MM.1S (cell line): Measurements from ENCODE around the gene KCNT1.

ENCODE experiments used
- DNase-seq: peaks from one replicate; pipeline ENCODE4 v3.0.0-alpha.2; 2015
- H2AFZ ChIP-seq: fragments of 300-600 bp; sonication (generic); 2 replicates; pipeline ENCODE4 v1.6.0; 2016; ENCODE audit warnings: antibody characterized with exemption, low read length
- H3F3A ChIP-seq: fragments of 300-600 bp; sonication (generic); 2 replicates; pipeline ENCODE4 v1.6.1; 2016; ENCODE audit warnings: mild to moderate bottlenecking, antibody characterized with exemption, low read length, moderate library complexity, mixed read lengths; ENCODE audit not compliant: insufficient read depth
- H3K27ac ChIP-seq: fragments of 300-600 bp; sonication (generic); 2 replicates; pipeline ENCODE4 v1.5.1; 2016; ENCODE audit warnings: mild to moderate bottlenecking, low read length
- H3K27me3 ChIP-seq: fragments of 300-600 bp; sonication (generic); replicated peaks from 2 replicates; pipeline ENCODE4 v1.6.0; 2016; ENCODE audit warnings: low read length; ENCODE audit not compliant: insufficient read depth
- H3K36me3 ChIP-seq: fragments of 300-600 bp; sonication (generic); replicated peaks from 2 replicates; pipeline ENCODE4 v1.6.1; 2016; ENCODE audit warnings: mild to moderate bottlenecking, low read length, mixed read lengths; ENCODE audit not compliant: insufficient read depth
- H3K4me1 ChIP-seq: fragments of 300-600 bp; sonication (generic); 2 replicates; pipeline ENCODE4 v1.6.1; 2016; ENCODE audit warnings: low read length, mixed read lengths
- H3K4me2 ChIP-seq: fragments of 300-600 bp; sonication (generic); 2 replicates; pipeline ENCODE4 v1.6.0; 2016; ENCODE audit warnings: low read depth, low read length
- H3K4me3 ChIP-seq: fragments of 300-600 bp; sonication (generic); 2 replicates; pipeline ENCODE4 v1.5.1; 2016; ENCODE audit warnings: low read length, mixed read lengths
- H3K79me2 ChIP-seq: fragments of 300-600 bp; sonication (generic); 2 replicates; pipeline ENCODE4 v1.6.1; 2016; ENCODE audit warnings: mixed run types, low read length, mixed read lengths
- H3K9ac ChIP-seq: fragments of 300-600 bp; sonication (generic); 2 replicates; pipeline ENCODE4 v1.6.1; 2016; ENCODE audit warnings: low read length, mixed read lengths
- H3K9me2 ChIP-seq: fragments of 300-600 bp; sonication (generic); replicated peaks from 2 replicates; pipeline ENCODE4 v1.6.1; 2016; ENCODE audit warnings: mild to moderate bottlenecking, low read length, mixed read lengths; ENCODE audit not compliant: insufficient read depth
- H3K9me3 ChIP-seq: fragments of 300-600 bp; sonication (generic); replicated peaks from 2 replicates; pipeline ENCODE4 v1.6.1; 2016; ENCODE audit warnings: mild to moderate bottlenecking, low read length, mixed read lengths; ENCODE audit not compliant: insufficient read depth
- H4K20me1 ChIP-seq: fragments of 300-600 bp; sonication (generic); 2 replicates; pipeline ENCODE4 v1.6.1; 2016; ENCODE audit warnings: mild to moderate bottlenecking, low read length, moderate library complexity, mixed read lengths; ENCODE audit not compliant: insufficient read depth
- CTCF ChIP-seq: fragments of 300-600 bp; sonication (generic); IDR thresholded peaks from 2 replicates; pipeline ENCODE4 v1.5.1; 2016; ENCODE audit warnings: antibody characterized with exemption, low read length, mixed read lengths
- EZH2 ChIP-seq: fragments of 300-600 bp; sonication (generic); optimal IDR thresholded peaks from 2 replicates; pipeline ENCODE3; 2017; ENCODE audit warnings: low read depth, mild to moderate bottlenecking, antibody characterized with exemption, low read length, mixed read lengths
- EZH2phosphoT487 ChIP-seq: fragments of 300-600 bp; sonication (generic); IDR thresholded peaks from 2 replicates; pipeline ENCODE4 v1.6.1; 2018; ENCODE audit warnings: antibody characterized with exemption, low read length

KCNT1 gene

DNA sequence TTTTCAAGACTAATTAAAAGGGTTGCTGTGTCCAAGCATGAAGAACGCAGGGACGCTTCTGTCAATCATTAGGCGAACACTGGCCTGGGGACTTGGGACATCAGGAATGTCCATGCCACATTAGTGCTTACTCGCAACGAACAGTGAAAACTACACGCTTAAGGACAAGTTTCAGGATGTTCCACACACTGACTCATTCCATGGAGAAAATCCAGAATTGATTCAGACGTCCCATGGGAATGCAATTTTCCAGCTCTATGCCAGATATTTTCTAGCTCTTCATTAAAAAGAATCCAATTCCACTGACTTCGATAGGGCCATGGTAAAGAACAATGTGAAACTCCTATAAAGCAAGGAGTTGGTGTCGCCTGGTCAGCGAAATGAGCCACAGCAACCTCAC lies 107.2 kb downstream of the KCNT1 start:
- no peak for DNase-seq
- Histone ChIP-seq H3K4me1 (no peaks in the 10 kb centered on the region), H3K9ac (no peak overlapping the region), H3K27ac (no peak overlapping the region), H3K9me3 (no peaks in the 10 kb centered on the region), H3K4me3 (no peak overlapping the region), H3K36me3 (no peaks in the 10 kb centered on the region), H3K27me3 (no peaks in the 10 kb centered on the region), H4K20me1 (no peaks in the 10 kb centered on the region), H3K79me2 (no peaks in the 10 kb centered on the region), H3F3A (no peaks in the 10 kb centered on the region), H3K9me2 (no peaks in the 10 kb centered on the region), H2AFZ (no peak overlapping the region), H3K4me2 (no peak overlapping the region)
- no peak for TF ChIP-seq EZH2phosphoT487
- no peak for TF ChIP-seq CTCF
- TF ChIP-seq EZH2: no peak

DNA sequence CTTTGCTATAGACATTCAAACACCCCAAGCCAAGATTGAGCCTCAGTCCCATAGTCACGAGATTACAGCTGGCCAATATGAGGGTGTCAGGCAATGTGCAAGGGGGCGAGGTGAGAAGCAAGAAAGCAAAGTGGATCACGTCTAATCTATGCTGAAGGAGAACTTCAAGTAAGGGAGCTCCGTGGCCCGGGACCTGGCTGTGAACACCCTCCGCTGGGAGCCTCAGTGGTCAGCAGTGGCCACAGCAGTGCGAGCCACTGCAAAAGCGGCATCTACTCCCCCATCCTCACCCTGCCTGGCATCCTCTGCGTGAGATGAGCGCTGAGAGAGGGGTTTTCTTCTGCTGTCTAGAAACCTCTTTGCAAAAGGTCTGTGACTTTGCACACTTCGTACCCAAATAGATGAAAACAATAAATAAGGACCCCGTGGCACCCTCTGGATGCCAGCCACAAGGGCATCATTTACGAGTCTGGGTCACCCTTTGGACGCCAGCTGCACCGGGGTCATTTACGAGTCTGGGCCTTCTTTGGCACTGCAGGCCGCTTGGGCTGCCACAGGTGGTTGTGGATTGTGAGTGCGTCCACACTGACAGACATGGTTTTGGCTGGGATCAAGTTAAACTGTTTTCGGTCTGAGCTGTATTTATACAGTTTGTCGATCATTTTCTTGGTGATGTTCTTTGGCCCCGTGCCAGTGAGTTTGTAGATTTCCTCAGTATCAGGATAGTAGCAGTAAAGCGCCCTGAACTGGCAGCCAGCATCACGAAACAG lies 109.0 kb downstream of the KCNT1 start:
- Histone ChIP-seq H3K79me2 (no peaks in the 10 kb centered on the region), H3K36me3 (no peaks in the 10 kb centered on the region), H3F3A (no peaks in the 10 kb centered on the region), H3K27me3 (no peaks in the 10 kb centered on the region), H3K27ac (no peak overlapping the region), H3K9me2 (no peaks in the 10 kb centered on the region), H3K9me3 (no peaks in the 10 kb centered on the region), H2AFZ (no peak overlapping the region), H3K9ac (no peak overlapping the region), H3K4me2 (no peak overlapping the region), H3K4me1 (no peaks in the 10 kb centered on the region), H3K4me3 (no peak overlapping the region), H4K20me1 (no peaks in the 10 kb centered on the region)
- TF ChIP-seq EZH2phosphoT487: no peak
- no peak for TF ChIP-seq EZH2
- TF ChIP-seq CTCF: no peak
- DNase-seq: no peak

DNA sequence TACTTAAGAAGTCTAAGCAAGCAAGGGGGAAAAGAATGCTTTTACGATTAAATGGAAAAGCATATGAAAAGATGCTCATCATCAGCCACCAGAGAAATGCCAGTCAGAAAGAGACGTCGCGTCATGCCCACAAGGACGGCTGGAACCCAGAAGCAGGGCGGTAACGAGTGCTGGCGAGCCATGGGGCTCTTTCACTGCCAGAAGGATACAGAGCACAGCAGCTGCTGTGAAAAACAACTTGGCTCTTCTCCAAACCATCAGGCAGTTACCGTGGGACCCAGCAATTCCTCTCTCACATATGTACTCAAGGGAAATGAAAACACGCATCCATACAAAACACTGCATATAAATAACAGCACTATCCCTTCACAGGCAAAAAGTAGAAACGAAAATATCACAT lies 109.8 kb downstream of the KCNT1 start:
- no peak overlapping the region for H3K4me2 ChIP-seq
- no peak overlapping the region for H3K27ac ChIP-seq
- no peaks in the 10 kb centered on the region for H3K79me2 ChIP-seq
- H3K27me3 ChIP-seq: no peaks in the 10 kb centered on the region
- H3K36me3 ChIP-seq: no peaks in the 10 kb centered on the region
- TF ChIP-seq EZH2phosphoT487 (no peak), CTCF (no peak), EZH2 (no peak)
- no peaks in the 10 kb centered on the region for H3K9me3 ChIP-seq
- DNase-seq: no peak
- H3K9me2 ChIP-seq: no peaks in the 10 kb centered on the region
- no peaks in the 10 kb centered on the region for H3F3A ChIP-seq
- no peak overlapping the region for H3K4me3 ChIP-seq
- H3K4me1 ChIP-seq: no peaks in the 10 kb centered on the region
- H4K20me1 ChIP-seq: no peaks in the 10 kb centered on the region
- no peak overlapping the region for H3K9ac ChIP-seq
- H2AFZ ChIP-seq: no peak overlapping the region
